ENCODE results near the gene CYP39A1.
"Not testable (repeated sequence)": the region's sequence is repeated elsewhere in the genome, so short reads cannot be mapped to it uniquely, and the experiment has no call there.

CYP39A1 gene

GRCh38 chr6:46648108-46648507 lies 4.5 kb downstream of the CYP39A1 start:
- H3K4me1 ChIP-seq (ENCODE audit: control insufficient read depth, insufficient read depth, low read length); H3K9ac ChIP-seq (ENCODE audit: low read depth, low read length); H3K4me3 ChIP-seq (ENCODE audit: low read length); H3K36me3 ChIP-seq (ENCODE audit: insufficient read depth, low read length); H3K9me3 ChIP-seq (replicated peaks; ENCODE audit: low read length); H3K27me3 ChIP-seq (ENCODE audit: control insufficient read depth, insufficient read depth, low read length); H3K4me2 ChIP-seq (ENCODE audit: low read length): not testable (repeated sequence)

GRCh38 chr6:46645265-46645664 lies 7.4 kb downstream of the CYP39A1 start:
- H3K9me3 ChIP-seq (replicated peaks; ENCODE audit: low read length): no peaks in the 10 kb centered on the region
- H3K9ac ChIP-seq (ENCODE audit: low read depth, low read length): no peak overlapping the region
- H3K4me3 ChIP-seq (ENCODE audit: low read length): no peak overlapping the region
- H3K36me3 ChIP-seq (ENCODE audit: insufficient read depth, low read length): no peaks in the 10 kb centered on the region
- no peak overlapping the region for H3K4me2 ChIP-seq (ENCODE audit: low read length)
- H3K4me1 ChIP-seq (ENCODE audit: control insufficient read depth, insufficient read depth, low read length): no peaks in the 10 kb centered on the region
- peaks cover 4% of the 10 kb centered on the region for H3K27me3 ChIP-seq (ENCODE audit: control insufficient read depth, insufficient read depth, low read length)

DNA sequence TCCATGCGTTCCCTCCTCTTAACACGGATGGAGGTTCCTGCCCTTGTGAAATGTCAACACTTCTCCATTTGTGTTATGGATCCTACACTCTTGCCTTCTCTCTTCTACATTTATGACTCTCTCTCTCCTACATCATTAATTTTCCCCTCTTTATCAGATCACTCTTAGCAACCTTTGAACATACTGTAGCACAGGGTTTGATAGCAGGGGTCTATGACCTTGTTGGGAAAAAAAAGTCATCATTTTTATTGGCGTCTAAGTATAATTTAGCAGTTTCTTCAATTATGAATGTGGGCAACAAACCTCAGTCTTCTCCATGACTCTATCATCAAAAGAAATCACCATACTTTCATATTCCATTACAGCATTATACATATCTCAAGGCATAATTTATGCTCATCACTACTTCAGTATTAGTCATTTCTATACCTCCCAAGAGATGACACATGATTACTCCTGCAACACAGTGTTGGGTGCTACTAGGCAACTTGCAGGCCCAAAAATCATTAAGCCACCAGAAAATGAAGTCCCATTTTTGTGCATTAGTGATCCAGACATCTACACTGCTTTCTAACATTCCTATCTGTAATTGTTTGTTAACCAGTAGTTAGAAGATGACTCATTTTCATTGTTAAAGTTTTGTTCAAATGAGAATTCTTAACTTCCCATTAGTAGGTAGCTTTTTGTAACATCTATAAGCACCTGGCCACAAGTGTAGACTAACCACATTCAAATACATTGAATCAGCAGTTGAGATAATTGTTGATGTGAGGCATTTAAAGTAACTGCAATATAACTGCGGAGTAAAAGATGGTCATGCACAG lies 9.5 kb downstream of the CYP39A1 start:
- Histone ChIP-seq H3K4me2 (ENCODE audit: low read length) (no peak overlapping the region), H3K4me1 (ENCODE audit: control insufficient read depth, insufficient read depth, low read length) (no peaks in the 10 kb centered on the region), H3K4me3 (ENCODE audit: low read length) (no peak overlapping the region), H3K9me3 (replicated peaks; ENCODE audit: low read length) (no peaks in the 10 kb centered on the region), H3K36me3 (ENCODE audit: insufficient read depth, low read length) (no peaks in the 10 kb centered on the region), H3K27me3 (ENCODE audit: control insufficient read depth, insufficient read depth, low read length) (peaks cover 4% of the 10 kb centered on the region), H3K9ac (ENCODE audit: low read depth, low read length) (no peak overlapping the region)

GRCh38 chr6:46638650-46639049 lies 14.0 kb downstream of the CYP39A1 start:
- H3K9me3 ChIP-seq (replicated peaks; ENCODE audit: low read length): no peaks in the 10 kb centered on the region
- H3K36me3 ChIP-seq (ENCODE audit: insufficient read depth, low read length): no peaks in the 10 kb centered on the region
- H3K27me3 ChIP-seq (ENCODE audit: control insufficient read depth, insufficient read depth, low read length): no peaks in the 10 kb centered on the region
- peaks cover 4% of the 10 kb centered on the region for H3K4me1 ChIP-seq (ENCODE audit: control insufficient read depth, insufficient read depth, low read length)
- H3K9ac ChIP-seq (ENCODE audit: low read depth, low read length): no peak overlapping the region
- H3K4me3 ChIP-seq (ENCODE audit: low read length): no peak overlapping the region
- H3K4me2 ChIP-seq (ENCODE audit: low read length): no peak overlapping the region

DNA sequence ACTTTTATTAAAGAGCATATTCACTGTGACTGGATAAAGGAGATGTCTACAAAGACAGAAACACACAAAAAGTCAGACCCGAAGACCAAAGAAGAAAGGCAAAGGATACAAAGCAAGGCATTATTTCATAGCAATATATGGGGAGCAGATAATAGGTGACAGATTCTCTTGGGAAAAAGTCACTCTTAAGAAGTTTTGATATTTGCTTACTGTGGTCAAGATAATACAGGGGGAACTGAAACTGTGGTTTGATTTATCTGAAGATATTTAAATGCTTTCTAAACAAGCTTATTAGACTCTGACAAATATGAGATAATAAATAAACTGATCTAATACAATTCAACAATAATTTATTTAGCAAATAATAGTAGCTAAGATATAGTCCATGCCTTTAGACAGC lies 14.7 kb downstream of the CYP39A1 start:
- H3K9me3 ChIP-seq (replicated peaks; ENCODE audit: low read length): no peaks in the 10 kb centered on the region
- no peaks in the 10 kb centered on the region for H3K36me3 ChIP-seq (ENCODE audit: insufficient read depth, low read length)
- no peak overlapping the region for H3K9ac ChIP-seq (ENCODE audit: low read depth, low read length)
- no peak overlapping the region for H3K4me3 ChIP-seq (ENCODE audit: low read length)
- no peaks in the 10 kb centered on the region for H3K27me3 ChIP-seq (ENCODE audit: control insufficient read depth, insufficient read depth, low read length)
- no peak overlapping the region for H3K4me2 ChIP-seq (ENCODE audit: low read length)
- H3K4me1 ChIP-seq (ENCODE audit: control insufficient read depth, insufficient read depth, low read length): peaks cover 4% of the 10 kb centered on the region

GRCh38 chr6:46637145-46637544 lies 15.5 kb downstream of the CYP39A1 start:
- H3K4me1 ChIP-seq (ENCODE audit: control insufficient read depth, insufficient read depth, low read length): peaks cover 4% of the 10 kb centered on the region
- H3K9ac ChIP-seq (ENCODE audit: low read depth, low read length): no peak overlapping the region
- H3K4me2 ChIP-seq (ENCODE audit: low read length): no peak overlapping the region
- no peaks in the 10 kb centered on the region for H3K27me3 ChIP-seq (ENCODE audit: control insufficient read depth, insufficient read depth, low read length)
- no peaks in the 10 kb centered on the region for H3K9me3 ChIP-seq (replicated peaks; ENCODE audit: low read length)
- H3K36me3 ChIP-seq (ENCODE audit: insufficient read depth, low read length): no peaks in the 10 kb centered on the region
- no peak overlapping the region for H3K4me3 ChIP-seq (ENCODE audit: low read length)

DNA sequence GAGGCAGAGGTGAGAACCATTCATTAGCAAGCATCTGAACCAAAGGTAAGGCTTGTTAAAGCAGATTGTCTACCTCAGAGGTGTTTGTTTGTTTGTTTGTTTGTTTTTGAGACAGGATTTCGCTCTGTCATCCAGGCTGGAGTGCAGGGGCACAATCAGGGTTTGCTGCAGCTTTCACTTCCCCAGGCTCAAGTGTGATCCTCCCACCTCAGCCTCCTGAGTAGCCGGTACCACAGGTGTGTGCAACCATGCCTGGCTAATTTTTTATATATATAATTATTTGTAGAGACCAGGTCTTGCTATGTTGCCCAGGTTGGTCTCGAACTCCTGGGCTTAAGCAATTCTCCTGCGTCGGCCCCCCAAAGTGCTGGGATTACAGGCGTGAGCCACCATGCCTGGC lies 17.2 kb downstream of the CYP39A1 start:
- H3K27me3 ChIP-seq (ENCODE audit: control insufficient read depth, insufficient read depth, low read length): peaks cover 6% of the 10 kb centered on the region
- H3K9me3 ChIP-seq (replicated peaks; ENCODE audit: low read length): no peaks in the 10 kb centered on the region
- no peak overlapping the region for H3K9ac ChIP-seq (ENCODE audit: low read depth, low read length)
- no peak overlapping the region for H3K4me3 ChIP-seq (ENCODE audit: low read length)
- H3K4me1 ChIP-seq (ENCODE audit: control insufficient read depth, insufficient read depth, low read length): peaks cover 4% of the 10 kb centered on the region
- no peaks in the 10 kb centered on the region for H3K36me3 ChIP-seq (ENCODE audit: insufficient read depth, low read length)
- H3K4me2 ChIP-seq (ENCODE audit: low read length): no peak overlapping the region

- Histone ChIP-seq H3K9me3 (replicated peaks; ENCODE audit: low read length) (no peaks in the 10 kb centered on the region), H3K4me3 (ENCODE audit: low read length) (no peak overlapping the region), H3K27me3 (ENCODE audit: control insufficient read depth, insufficient read depth, low read length) (peaks cover 7% of the 10 kb centered on the region), H3K4me2 (ENCODE audit: low read length) (no peak overlapping the region), H3K36me3 (ENCODE audit: insufficient read depth, low read length) (no peaks in the 10 kb centered on the region), H3K9ac (ENCODE audit: low read depth, low read length) (no peak overlapping the region), H3K4me1 (ENCODE audit: control insufficient read depth, insufficient read depth, low read length) (peaks cover 3% of the 10 kb centered on the region)
These were observed 20.6 kb downstream of the CYP39A1 start for GRCh38 chr6:46632053-46632452.

DNA sequence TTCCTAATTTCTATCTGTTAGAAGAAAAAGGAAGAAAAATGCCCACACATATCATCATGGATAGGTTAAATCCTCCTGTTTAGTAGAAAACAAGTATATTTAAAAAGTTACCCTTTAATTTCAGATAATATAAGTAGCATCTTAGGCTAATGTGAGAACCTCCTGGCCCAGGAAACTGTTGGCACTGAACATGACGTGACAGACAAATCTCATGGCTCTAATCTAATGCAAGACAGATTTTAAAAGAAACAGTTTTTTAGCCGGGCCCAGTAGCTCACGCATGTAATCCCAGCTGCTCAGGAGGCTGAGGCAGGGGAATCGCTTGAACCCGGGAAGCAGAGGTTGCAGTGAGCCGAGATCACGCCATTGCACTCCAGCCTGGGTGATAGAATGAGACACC lies 22.9 kb downstream of the CYP39A1 start:
- H3K4me1 ChIP-seq (ENCODE audit: control insufficient read depth, insufficient read depth, low read length): no peaks in the 10 kb centered on the region
- H3K9me3 ChIP-seq (replicated peaks; ENCODE audit: low read length): no peaks in the 10 kb centered on the region
- no peaks in the 10 kb centered on the region for H3K36me3 ChIP-seq (ENCODE audit: insufficient read depth, low read length)
- no peak overlapping the region for H3K9ac ChIP-seq (ENCODE audit: low read depth, low read length)
- no peak overlapping the region for H3K4me2 ChIP-seq (ENCODE audit: low read length)
- no peak overlapping the region for H3K4me3 ChIP-seq (ENCODE audit: low read length)
- H3K27me3 ChIP-seq (ENCODE audit: control insufficient read depth, insufficient read depth, low read length): peaks cover 7% of the 10 kb centered on the region

- Histone ChIP-seq H3K9me3 (replicated peaks; ENCODE audit: low read length) (no peaks in the 10 kb centered on the region), H3K36me3 (ENCODE audit: insufficient read depth, low read length) (no peaks in the 10 kb centered on the region), H3K4me3 (ENCODE audit: low read length) (no peak overlapping the region), H3K4me1 (ENCODE audit: control insufficient read depth, insufficient read depth, low read length) (no peaks in the 10 kb centered on the region), H3K27me3 (ENCODE audit: control insufficient read depth, insufficient read depth, low read length) (peaks cover 7% of the 10 kb centered on the region), H3K9ac (ENCODE audit: low read depth, low read length) (no peak overlapping the region), H3K4me2 (ENCODE audit: low read length) (no peak overlapping the region)
These were observed 23.6 kb downstream of the CYP39A1 start for GRCh38 chr6:46628976-46629375.

DNA sequence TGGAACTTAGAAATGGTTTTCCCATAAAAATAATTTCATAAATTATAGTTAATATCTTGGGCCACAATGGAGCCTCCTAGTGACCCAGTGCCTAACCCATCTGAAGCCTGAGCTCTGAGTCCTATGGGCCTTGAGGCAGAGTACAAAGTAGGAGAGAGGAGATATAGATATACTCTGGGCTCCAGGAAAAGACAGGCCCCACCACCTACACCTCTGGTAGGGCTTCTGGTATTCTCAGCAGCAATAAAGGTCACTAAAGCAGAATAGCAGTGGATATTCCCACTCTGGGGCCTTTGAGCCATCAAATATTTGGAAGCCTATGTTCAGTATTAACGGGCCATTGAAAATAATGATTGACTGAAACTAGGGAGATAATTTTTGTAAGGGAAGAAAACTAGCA lies 24.1 kb downstream of the CYP39A1 start:
- H3K4me2 ChIP-seq (ENCODE audit: low read length): no peak overlapping the region
- no peaks in the 10 kb centered on the region for H3K4me1 ChIP-seq (ENCODE audit: control insufficient read depth, insufficient read depth, low read length)
- peaks cover 7% of the 10 kb centered on the region for H3K27me3 ChIP-seq (ENCODE audit: control insufficient read depth, insufficient read depth, low read length)
- no peak overlapping the region for H3K4me3 ChIP-seq (ENCODE audit: low read length)
- H3K9me3 ChIP-seq (replicated peaks; ENCODE audit: low read length): no peaks in the 10 kb centered on the region
- no peaks in the 10 kb centered on the region for H3K36me3 ChIP-seq (ENCODE audit: insufficient read depth, low read length)
- H3K9ac ChIP-seq (ENCODE audit: low read depth, low read length): no peak overlapping the region

DNA sequence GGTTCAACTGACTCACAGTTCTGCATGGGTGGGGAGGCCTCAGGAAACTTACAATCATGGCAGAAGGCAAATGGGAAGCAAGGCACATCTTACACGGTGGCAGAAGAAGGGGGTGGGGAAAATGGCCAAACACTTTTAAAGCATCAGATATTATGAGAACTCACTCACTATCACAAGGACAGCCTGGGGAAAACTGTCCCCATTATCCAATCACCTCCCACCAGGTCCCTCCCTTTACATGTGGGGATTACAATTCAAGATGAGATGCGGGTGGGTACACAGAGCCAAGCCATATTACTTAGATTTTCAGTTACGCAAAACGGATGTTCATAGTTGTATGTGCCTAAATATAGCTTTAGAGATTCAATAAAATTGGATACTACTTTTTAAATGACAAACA lies 25.6 kb downstream of the CYP39A1 start:
- Histone ChIP-seq H3K27me3 (ENCODE audit: control insufficient read depth, insufficient read depth, low read length) (peaks cover 7% of the 10 kb centered on the region), H3K4me2 (ENCODE audit: low read length) (no peak overlapping the region), H3K9me3 (replicated peaks; ENCODE audit: low read length) (no peaks in the 10 kb centered on the region), H3K36me3 (ENCODE audit: insufficient read depth, low read length) (no peaks in the 10 kb centered on the region), H3K4me1 (ENCODE audit: control insufficient read depth, insufficient read depth, low read length) (no peaks in the 10 kb centered on the region), H3K4me3 (ENCODE audit: low read length) (no peak overlapping the region), H3K9ac (ENCODE audit: low read depth, low read length) (no peak overlapping the region)
